Smooth muscle cell (in vitro differentiated cells): ENCODE measurements around the gene SIGLEC14. TPM values are rescaled to one million over a fixed set of nuclear protein-coding genes. Genes with fewer than 3 reads are reported as not detected.

ENCODE experiments used
- DNase-seq: peaks from one replicate; lab custom pipeline; 2025; ENCODE audit not compliant: unreplicated experiment; lab: John Stamatoyannopoulos, UW
- H2AFZ ChIP-seq: fragments of 200-600 bp; sonication (generic); 2 replicates; pipeline ENCODE4 v1.6.0; 2016; ENCODE audit warnings: antibody characterized with exemption, low read depth, mild to moderate bottlenecking
- H3F3A ChIP-seq: fragments of 200-600 bp; sonication (generic); 2 replicates; pipeline ENCODE4 v1.6.0; 2017; ENCODE audit warnings: antibody characterized with exemption, low read depth
- H3K27ac ChIP-seq: fragments of 200-600 bp; sonication (generic); 2 replicates; pipeline ENCODE4 v1.5.1; 2016; ENCODE audit warnings: low read depth, mild to moderate bottlenecking
- H3K27me3 ChIP-seq: fragments of 200-600 bp; sonication (generic); 2 replicates; pipeline ENCODE4 v1.6.1; 2016; ENCODE audit warnings: low read depth, mild to moderate bottlenecking
- H3K36me3 ChIP-seq: fragments of 200-600 bp; sonication (generic); 2 replicates; pipeline ENCODE4 v1.5.1; 2016; ENCODE audit warnings: low read depth
- H3K4me1 ChIP-seq: fragments of 200-600 bp; sonication (generic); 2 replicates; pipeline ENCODE4 v1.5.1; 2016; ENCODE audit warnings: low read depth
- H3K4me2 ChIP-seq: fragments of 200-600 bp; sonication (generic); 2 replicates; pipeline ENCODE4 v1.6.0; 2016; ENCODE audit warnings: mild to moderate bottlenecking
- H3K4me3 ChIP-seq: fragments of 200-600 bp; sonication (generic); 2 replicates; pipeline ENCODE4 v1.5.1; 2016; ENCODE audit warnings: mild to moderate bottlenecking
- H3K79me2 ChIP-seq: fragments of 200-600 bp; sonication (generic); 2 replicates; pipeline ENCODE4 v1.6.0; 2016; ENCODE audit warnings: low read depth, mild to moderate bottlenecking
- H3K9ac ChIP-seq: fragments of 200-600 bp; sonication (generic); 2 replicates; pipeline ENCODE4 v1.6.0; 2016; ENCODE audit warnings: low read depth
- H3K9me3 ChIP-seq: fragments of 200-600 bp; sonication (generic); replicated peaks from 2 replicates; pipeline ENCODE4 v1.5.1; 2016; ENCODE audit warnings: low read depth
- H4K20me1 ChIP-seq: fragments of 200-600 bp; sonication (generic); 2 replicates; pipeline ENCODE4 v1.6.0; 2016; ENCODE audit warnings: low read depth
- WGBS: methylation state at CpG from one replicate; pipeline ENCODE4 v1.1.7; 2016; ENCODE audit warnings: low lambda C conversion rate; 5-methylcytosine and 5-hydroxymethylcytosine counted together
- polyA plus RNA-seq: library from polyadenylated mRNA; unstranded; fragments of >200 nt; fragmentation: Nextera tagmentation; extraction: Ambion mirVana; gene quantifications from 2 replicates; pipeline ENCODE4 v1.2.1, GENCODE V29; 2016
- total RNA-seq: library from RNA; depleted of rRNA; stranded (reverse); fragments of >200 nt; gene quantifications from 2 replicates; pipeline ENCODE4 v1.2.3, GENCODE V29; 2014
- TF ChIP-seq, protein P1 (sequence below): fragments of 200-600 bp; sonication (generic); IDR thresholded peaks from 2 replicates; pipeline ENCODE4 v1.5.1; 2017; ENCODE audit warnings: borderline replicate concordance, mild to moderate bottlenecking, antibody characterized with exemption; ENCODE audit not compliant: insufficient read depth, poor library complexity, severe bottlenecking

Gene SIGLEC14
- total and polyA plus RNA-seq, 2 experiments from 2014 or later, result not detected

DNA sequence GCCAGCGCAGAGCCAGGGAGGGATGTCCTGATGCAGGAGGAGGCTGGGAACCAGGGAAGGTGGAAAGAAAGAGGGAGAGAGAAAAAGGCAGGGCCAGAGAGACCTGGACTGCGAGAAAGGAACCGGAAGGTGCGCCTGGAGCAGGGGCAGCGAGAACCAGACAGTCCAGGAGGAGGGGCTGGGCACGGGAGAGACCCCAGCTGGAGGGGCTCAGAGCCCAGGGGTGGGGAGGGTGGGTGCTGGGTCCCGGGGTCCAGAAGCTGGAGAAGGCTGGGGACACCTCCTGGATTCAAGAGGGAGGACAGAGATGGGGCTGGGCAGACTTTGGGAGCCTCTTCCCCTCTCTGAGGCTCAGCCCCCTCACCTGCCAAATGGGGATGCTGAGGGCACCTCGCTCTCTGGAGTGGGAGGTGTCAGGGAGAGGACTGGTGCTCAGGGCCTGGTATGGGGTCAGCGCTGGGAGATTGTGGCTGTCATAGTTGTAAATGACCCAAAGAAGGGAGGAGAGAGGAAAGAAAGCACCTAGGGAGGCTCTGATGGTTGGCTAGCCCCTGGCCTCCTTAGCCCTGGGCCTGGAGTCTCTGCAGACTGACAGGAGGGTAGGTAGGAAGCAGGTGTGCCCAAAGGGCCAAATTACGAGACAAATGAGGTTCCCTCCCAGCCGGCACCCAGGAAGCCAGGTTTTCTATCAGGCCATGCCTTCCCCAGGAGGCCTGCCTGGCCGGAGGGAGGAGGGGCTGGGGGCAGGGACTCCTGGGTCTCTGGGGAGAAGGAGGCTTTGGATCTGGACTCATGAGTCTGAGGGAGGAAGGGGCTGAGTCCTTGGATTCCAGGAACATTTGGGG is 45.2 kb upstream of the SIGLEC14 start:
- H3K79me2 ChIP-seq, result peaks cover 82% of the 10 kb centered on the region
- peak overlapping the region; percentile 96 for H3K27ac ChIP-seq
- H3K4me2 ChIP-seq, result peak overlapping the region; percentile 91
- peaks cover 33% of the 10 kb centered on the region for H3F3A ChIP-seq
- 28% methylated on average over 9 of the region's 12 CpGs for WGBS
- H3K9ac ChIP-seq, result peak overlapping the region; percentile 96
- TF ChIP-seq, protein P1, sequence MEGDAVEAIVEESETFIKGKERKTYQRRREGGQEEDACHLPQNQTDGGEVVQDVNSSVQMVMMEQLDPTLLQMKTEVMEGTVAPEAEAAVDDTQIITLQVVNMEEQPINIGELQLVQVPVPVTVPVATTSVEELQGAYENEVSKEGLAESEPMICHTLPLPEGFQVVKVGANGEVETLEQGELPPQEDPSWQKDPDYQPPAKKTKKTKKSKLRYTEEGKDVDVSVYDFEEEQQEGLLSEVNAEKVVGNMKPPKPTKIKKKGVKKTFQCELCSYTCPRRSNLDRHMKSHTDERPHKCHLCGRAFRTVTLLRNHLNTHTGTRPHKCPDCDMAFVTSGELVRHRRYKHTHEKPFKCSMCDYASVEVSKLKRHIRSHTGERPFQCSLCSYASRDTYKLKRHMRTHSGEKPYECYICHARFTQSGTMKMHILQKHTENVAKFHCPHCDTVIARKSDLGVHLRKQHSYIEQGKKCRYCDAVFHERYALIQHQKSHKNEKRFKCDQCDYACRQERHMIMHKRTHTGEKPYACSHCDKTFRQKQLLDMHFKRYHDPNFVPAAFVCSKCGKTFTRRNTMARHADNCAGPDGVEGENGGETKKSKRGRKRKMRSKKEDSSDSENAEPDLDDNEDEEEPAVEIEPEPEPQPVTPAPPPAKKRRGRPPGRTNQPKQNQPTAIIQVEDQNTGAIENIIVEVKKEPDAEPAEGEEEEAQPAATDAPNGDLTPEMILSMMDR, result no peak
- DNase-seq, result no peak
- H4K20me1 ChIP-seq, result peaks cover 60% of the 10 kb centered on the region
- no peaks in the 10 kb centered on the region for H3K9me3 ChIP-seq
- no peaks in the 10 kb centered on the region for H3K27me3 ChIP-seq
- peak overlapping the region; percentile 65 for H3K4me3 ChIP-seq
- H3K4me1 ChIP-seq, result peaks cover 4% of the 10 kb centered on the region
- no peaks in the 10 kb centered on the region for H3K36me3 ChIP-seq
- H2AFZ ChIP-seq, result no peak overlapping the region

DNA sequence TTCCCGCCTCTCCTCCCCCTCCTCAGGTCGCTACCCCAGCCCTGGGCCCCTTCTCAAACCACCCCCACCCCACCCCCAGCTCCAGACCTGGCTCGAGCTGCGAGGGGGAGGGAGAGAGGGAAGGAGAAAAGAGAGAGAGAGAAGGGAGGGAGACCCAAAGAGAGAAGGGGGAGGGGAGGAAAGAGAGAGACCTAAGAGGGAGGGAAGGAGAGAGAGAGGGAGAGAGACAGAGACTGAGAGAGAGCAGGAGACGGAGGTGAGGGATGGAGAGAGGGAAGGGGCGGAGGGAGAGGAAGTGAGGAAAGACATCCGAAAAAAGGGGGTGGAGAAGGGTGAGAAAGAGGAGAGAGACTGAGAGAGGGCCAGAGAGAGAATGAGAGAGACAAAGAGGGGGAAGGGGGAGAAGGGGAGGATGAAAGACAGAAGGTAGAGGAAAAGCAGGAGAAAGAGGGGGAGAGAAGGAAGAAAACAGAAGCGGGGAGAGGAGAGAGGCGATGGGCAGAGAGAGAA is 44.5 kb upstream of the SIGLEC14 start:
- peak overlapping the region; percentile 96 for H3K27ac ChIP-seq
- 13% methylated on average over 4 of the region's 9 CpGs for WGBS
- peaks cover 27% of the 10 kb centered on the region for H3F3A ChIP-seq
- peaks cover 4% of the 10 kb centered on the region for H3K4me1 ChIP-seq
- no peak overlapping the region for H2AFZ ChIP-seq
- DNase-seq, result no peak
- TF ChIP-seq, protein P1, result no peak
- peaks cover 75% of the 10 kb centered on the region for H3K79me2 ChIP-seq
- peak overlapping the region; percentile 65 for H3K4me3 ChIP-seq
- H3K27me3 ChIP-seq, result no peaks in the 10 kb centered on the region
- no peaks in the 10 kb centered on the region for H3K9me3 ChIP-seq
- H3K9ac ChIP-seq, result peak overlapping the region; percentile 96
- H3K36me3 ChIP-seq, result no peaks in the 10 kb centered on the region
- peak overlapping the region; percentile 91 for H3K4me2 ChIP-seq
- peaks cover 53% of the 10 kb centered on the region for H4K20me1 ChIP-seq

DNA sequence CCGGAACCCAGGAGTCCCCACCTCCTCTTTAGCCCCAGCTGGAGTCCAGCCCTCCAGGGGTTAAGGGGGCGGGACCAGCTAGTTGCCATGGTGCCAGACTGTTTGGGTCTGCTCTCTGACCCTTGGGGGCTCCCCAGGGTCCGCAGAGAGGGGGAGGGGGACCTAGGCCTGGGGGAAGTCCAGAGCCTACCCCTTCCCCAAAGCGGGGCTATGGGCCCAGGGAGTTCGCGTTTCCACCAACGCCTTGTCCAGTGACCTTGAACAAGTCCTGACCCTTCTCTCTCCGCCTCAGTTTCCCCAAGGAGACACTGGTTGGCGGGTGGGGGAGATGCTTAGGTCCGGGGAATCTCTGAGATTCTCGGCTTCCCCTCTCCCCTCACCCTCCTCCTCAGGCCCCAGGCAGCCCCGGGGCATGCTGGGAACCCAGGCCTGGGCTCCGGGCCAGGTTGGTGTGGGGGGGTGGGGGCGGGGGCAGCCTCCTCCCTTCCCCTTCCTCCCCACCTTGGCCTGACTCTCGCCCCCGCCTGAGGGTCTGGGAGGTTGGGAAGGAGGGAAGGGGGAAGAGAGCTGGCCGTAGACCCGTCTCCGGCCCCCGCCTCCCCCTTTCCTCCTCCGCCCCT is 43.9 kb upstream of the SIGLEC14 start:
- 2% methylated on average over 14 of the region's 21 CpGs for WGBS
- Histone ChIP-seq H3K27me3 (no peaks in the 10 kb centered on the region), H3K9ac (peak overlapping the region; percentile 96), H3K27ac (peak overlapping the region; percentile 96), H3F3A (peaks cover 26% of the 10 kb centered on the region), H4K20me1 (peaks cover 48% of the 10 kb centered on the region), H3K36me3 (no peaks in the 10 kb centered on the region), H2AFZ (no peak overlapping the region), H3K79me2 (peaks cover 70% of the 10 kb centered on the region), H3K4me3 (peak overlapping the region; percentile 65), H3K4me1 (peaks cover 4% of the 10 kb centered on the region), H3K9me3 (no peaks in the 10 kb centered on the region), H3K4me2 (peak overlapping the region; percentile 91)
- DNase-seq, result peak; percentile 78
- TF ChIP-seq, protein P1, result no peak
